Stimulated activated CD4-positive, alpha-beta T cell treated with anti-CD3 and anti-CD28 coated beads, Interleukin-4, amount 100 ng/mL, for 4 hours (primary cell): Measurements from ENCODE around the gene ETFDH.
"Not testable (repeated sequence)": the region's sequence is repeated elsewhere in the genome, so short reads cannot be mapped to it uniquely, and the experiment has no call there.

Source experiments
- DNase-seq, 2 experiments: peaks; one replicate each; pipeline ENCODE4 v3.0.0-alpha.2; 2020

ETFDH gene

GRCh38 chr4:158681629-158682028 lies 9.5 kb downstream of the ETFDH start:
- DNase-seq, result no peak

- DNase-seq, result no peak
Measured at GRCh38 chr4:158682066-158682465, 10.0 kb downstream of the ETFDH start.

GRCh38 chr4:158688813-158689212 lies 16.7 kb downstream of the ETFDH start:
- no peak for DNase-seq

- no peak for DNase-seq
Measured at GRCh38 chr4:158704274-158704673, 32.2 kb downstream of the ETFDH start.

GRCh38 chr4:158710814-158711213 lies 38.7 kb downstream of the ETFDH start:
- no peak for DNase-seq

GRCh38 chr4:158712622-158713021 lies 40.5 kb downstream of the ETFDH start:
- not testable (repeated sequence) for DNase-seq

GRCh38 chr4:158714937-158715336 lies 42.8 kb downstream of the ETFDH start:
- no peak for DNase-seq

GRCh38 chr4:158715802-158716201 lies 43.7 kb downstream of the ETFDH start:
- DNase-seq, result no peak

GRCh38 chr4:158721680-158722079 lies 49.6 kb downstream of the ETFDH start:
- no peak for DNase-seq

- peak in 1 of 2 experiments; percentile 14 for DNase-seq
Measured at GRCh38 chr4:158722291-158722916, 50.3 kb downstream of the ETFDH start.

- DNase-seq, result peak; percentile 79 to 80
Measured at GRCh38 chr4:158722917-158723793, 51.1 kb downstream of the ETFDH start, which contains the start of gene PPID. Gene PPID (minus strand): TSS chr4:158723396. CDS start chr4:158723288, 108 bp downstream.

GRCh38 chr4:158724637-158725036 lies 52.5 kb downstream of the ETFDH start:
- no peak for DNase-seq

GRCh38 chr4:158726633-158727032 lies 54.5 kb downstream of the ETFDH start:
- no peak for DNase-seq

- DNase-seq, result no peak
Measured at GRCh38 chr4:158728236-158728635, 56.1 kb downstream of the ETFDH start.

GRCh38 chr4:158729716-158730559 lies 57.8 kb downstream of the ETFDH start:
- peak; percentile 27 to 41 for DNase-seq

- DNase-seq, result no peak
Measured at GRCh38 chr4:158738866-158739265, 66.8 kb downstream of the ETFDH start.

- DNase-seq, result no peak
Measured at GRCh38 chr4:158739600-158739999, 67.5 kb downstream of the ETFDH start.

GRCh38 chr4:158741326-158742021 lies 69.4 kb downstream of the ETFDH start:
- DNase-seq, result no peak

- DNase-seq, result not testable (repeated sequence)
Measured at GRCh38 chr4:158746537-158746936, 74.4 kb downstream of the ETFDH start.

GRCh38 chr4:158750379-158750778 lies 78.3 kb downstream of the ETFDH start:
- no peak for DNase-seq

GRCh38 chr4:158754385-158755180 lies 82.5 kb downstream of the ETFDH start:
- DNase-seq, result no peak

GRCh38 chr4:158755819-158756218 lies 83.7 kb downstream of the ETFDH start:
- not testable (repeated sequence) for DNase-seq
